ENCODE data around the gene LCP1.

GRCh38 chr13:46077265-46077664 lies 104.7 kb downstream of the LCP1 start:
- TF ChIP-seq CTCF (IDR thresholded peaks at IDR 0.05; ENCODE audit: borderline replicate concordance, extremely low read depth, low read length, poor library complexity, severe bottlenecking): no peak
- TF ChIP-seq EZH2 (IDR thresholded peaks at IDR 0.05; ENCODE audit: borderline replicate concordance, low read depth, low read length, severe bottlenecking): no peak

Data from DND-41 (cell line).